HepG2 (cell line): ENCODE measurements around the gene FAM83C. TPM values are rescaled to one million over a fixed set of nuclear protein-coding genes. Genes with fewer than 3 reads are reported as not detected.
A peak's percentile ranks its signal among the peaks of the same experiment; 100 is the strongest.

Experiments used
- ATAC-seq: fragments of 200-7000 bp; cut with Tn5 transposase; 3 replicates; pipeline ENCODE4 v1.9.1; 2020; ENCODE audit warnings: mild to moderate bottlenecking, moderate library complexity
- BruUV-seq: library from RNA; stranded (reverse); fragments of 400-500 nt; replicated peaks from 2 replicates; lab custom pipeline; 2021; lab: Mats Ljungman, UMichigan
- CTCF ChIA-PET: fragments of 300-600 bp; formaldehyde crosslinking; extraction: SDS; loops from one replicate; lab custom pipeline; 2021; ENCODE audit warnings: low total read pairs, inconsistent platforms, low intra/inter-chr PET ratio; lab: Yijun Ruan, JAX
- POLR2A ChIA-PET: fragments of 350-600 bp; sonication (Branson Sonifier 250); formaldehyde crosslinking; loops from one replicate; lab custom pipeline; 2020; ENCODE audit warnings: antibody characterized with exemption, inconsistent platforms; lab: Yijun Ruan, JAX
- DNase-seq: peaks from one replicate; pipeline ENCODE4 v3.0.0-alpha.2; 2015; ENCODE audit warnings: low spot score
- FAIRE-seq: peaks from 3 replicates; lab custom pipeline; 2011; peaks lifted over from hg19 to GRCh38; lab: Jason Lieb, UNC
- H2AFZ ChIP-seq: one replicate; pipeline ENCODE4 v1.6.1; 2011; ENCODE audit warnings: low read length, inconsistent platforms
- H3K27ac ChIP-seq: fragments of 300-600 bp; 3 replicates; pipeline ENCODE4 v1.8.0; 2011; ENCODE audit warnings: mixed run types, mild to moderate bottlenecking, mixed read lengths, low read length, inconsistent platforms; ENCODE audit not compliant: insufficient read depth; ENCODE audit errors: extremely low read length
- H3K27me3 ChIP-seq, 2 experiments: fragments of 200-600 bp in 1 of 2; 2 replicates in 1 of 2; 3 replicates in 1 of 2; pipeline versions ENCODE4 v1.6.0 to v1.8.0; 2011; ENCODE audit warnings: low read length in 2 of 2, mild to moderate bottlenecking in 2 of 2, moderate library complexity in 2 of 2, inconsistent platforms in 1 of 2; ENCODE audit not compliant: insufficient read depth in 2 of 2, control insufficient read depth in 1 of 2
- H3K36me3 ChIP-seq, 2 experiments: fragments of 200-600 bp in 1 of 2; replicated peaks in 1 of 2; 2 replicates in 1 of 2; 3 replicates in 1 of 2; pipeline versions ENCODE4 v1.5.1 to v1.8.0; 2011; ENCODE audit warnings: low read length in 2 of 2, inconsistent platforms in 1 of 2; ENCODE audit not compliant: insufficient read depth in 2 of 2, control insufficient read depth in 1 of 2
- H3K4me1 ChIP-seq: 2 replicates; pipeline ENCODE4 v1.5.1; 2012; ENCODE audit warnings: low read length, inconsistent platforms; ENCODE audit not compliant: insufficient read depth
- H3K4me2 ChIP-seq: 2 replicates; pipeline ENCODE4 v1.6.0; 2011; ENCODE audit warnings: low read depth, low read length, inconsistent platforms
- H3K4me3 ChIP-seq, 3 experiments: fragments of 200-600 bp in 1 of 3; sonication (generic), shearing (Covaris generic) in 1 of 3; replicated peaks in 1 of 3; 2 replicates each; pipeline ENCODE4 v1.5.1; 2011 to 2016; ENCODE audit warnings: low read length in 3 of 3, inconsistent platforms in 2 of 3, low read depth in 2 of 3, mild to moderate bottlenecking in 2 of 3, control low read depth in 1 of 3, mixed read lengths in 1 of 3; ENCODE audit not compliant: insufficient read depth in 1 of 3
- H3K79me2 ChIP-seq: one replicate; pipeline ENCODE4 v1.6.1; 2011; ENCODE audit warnings: low read length, inconsistent platforms; ENCODE audit not compliant: insufficient read depth
- H3K9ac ChIP-seq: 2 replicates; pipeline ENCODE4 v1.6.0; 2011; ENCODE audit warnings: mild to moderate bottlenecking, low read depth, low read length, inconsistent platforms; ENCODE audit not compliant: insufficient read depth
- H3K9me3 ChIP-seq: 2 replicates; pipeline ENCODE4 v1.5.1; 2012; ENCODE audit warnings: mild to moderate bottlenecking, low read length
- H4K20me1 ChIP-seq: 2 replicates; pipeline ENCODE4 v1.6.0; 2011; ENCODE audit warnings: inconsistent platforms, mild to moderate bottlenecking, low read length, moderate library complexity; ENCODE audit not compliant: insufficient read depth
- AGO1 ChIP-seq: fragments of 200-400 bp; formaldehyde crosslinking; IDR thresholded peaks from 2 replicates; pipeline ENCODE4 v1.6.1; 2017; ENCODE audit warnings: mild to moderate bottlenecking, low read depth, low read length, moderate library complexity; ENCODE audit not compliant: poor library complexity, severe bottlenecking
- ARHGAP35 ChIP-seq: sonication (generic); formaldehyde crosslinking; IDR thresholded peaks from 2 replicates; pipeline ENCODE4 v1.9.0; 2022; ENCODE audit warnings: mild to moderate bottlenecking, inconsistent platforms, moderate library complexity, missing genetic modification reagents, borderline replicate concordance
- PAF1 ChIP-seq: IDR thresholded peaks from 2 replicates; pipeline ENCODE4 v1.6.1; 2016; ENCODE audit warnings: missing genetic modification reagents, missing compliant biosample characterization
- POLR2A ChIP-seq, 2 experiments: IDR thresholded peaks; 2 replicates each; pipeline ENCODE4 v1.6.1; 2011; ENCODE audit warnings: low read depth in 2 of 2, low read length in 2 of 2, mild to moderate bottlenecking in 1 of 2, moderate library complexity in 1 of 2; ENCODE audit not compliant: insufficient read depth in 1 of 2
- POLR2AphosphoS2 ChIP-seq: IDR thresholded peaks from 2 replicates; pipeline ENCODE4 v1.6.1; 2011; ENCODE audit warnings: low read depth, low read length, improper control_type of control experiment
- POLR2G ChIP-seq: fragments of 200-400 bp; formaldehyde crosslinking; IDR thresholded peaks from 2 replicates; pipeline ENCODE4 v1.6.1; 2018; ENCODE audit warnings: mild to moderate bottlenecking, low read depth, low read length, moderate library complexity
- RBM22 ChIP-seq: fragments of 200-400 bp; formaldehyde crosslinking; optimal IDR thresholded peaks from 2 replicates; pipeline ENCODE3; 2017; ENCODE audit warnings: mild to moderate bottlenecking, low read length, moderate library complexity
- REPIN1 ChIP-seq: sonication (generic); formaldehyde crosslinking; IDR thresholded peaks from 2 replicates; pipeline ENCODE4 v1.8.0; 2022; ENCODE audit warnings: missing genetic modification reagents, low read depth, mild to moderate bottlenecking, borderline replicate concordance
- ZNF124 ChIP-seq: sonication (generic); formaldehyde crosslinking; IDR thresholded peaks from 2 replicates; pipeline ENCODE4 v1.4.0; 2020; ENCODE audit warnings: missing genetic modification reagents
- ZNF280B ChIP-seq: sonication (generic); formaldehyde crosslinking; IDR thresholded peaks from 2 replicates; pipeline ENCODE4 v1.5.0; 2020; ENCODE audit warnings: missing genetic modification reagents, mild to moderate bottlenecking, borderline replicate concordance
- ZNF318 ChIP-seq: sonication (generic); formaldehyde crosslinking; IDR thresholded peaks from 2 replicates; pipeline ENCODE4 v1.4.0; 2020; ENCODE audit warnings: mild to moderate bottlenecking, missing genetic modification reagents
- ZNF343 ChIP-seq: sonication (generic); formaldehyde crosslinking; IDR thresholded peaks from 2 replicates; pipeline ENCODE4 v1.4.0; 2020; ENCODE audit warnings: mild to moderate bottlenecking, missing genetic modification reagents
- WGBS: methylation state at CpG from one replicate; pipeline ENCODE4 v1.1.6; 2017; ENCODE audit warnings: low lambda C conversion rate; 5-methylcytosine and 5-hydroxymethylcytosine counted together
- in situ Hi-C: cut with HindIII; loops from 2 replicates; pipeline ENCODE4 v1.10.0; 2017; ENCODE audit warnings: low pct_unique_long_range_greater_than_20kb; ENCODE audit not compliant: extremely low pct_ligation_motif_present
- intact Hi-C: fragments of 100-400 bp; cut with micrococcal nuclease; formaldehyde crosslinking; loops from one replicate; pipeline ENCODE4 v1.10.0; 2022; ENCODE audit not compliant: unreplicated experiment
- polyA plus RNA-seq, 8 experiments: library from polyadenylated mRNA; depleted of rRNA in 3 of 8; stranded (reverse) in 7 of 8; unstranded in 1 of 8; fragments of >200 nt; fragmentation: Illumina TruSeq in 4 of 8; extraction: Trizol in 4 of 8; gene quantifications; 2 replicates each; pipeline versions ENCODE4 v1.2.1 to v1.2.3, GENCODE V29; 2011 to 2016; ENCODE audit warnings: low read depth in 4 of 8, missing spikeins in 1 of 8, mixed read lengths in 1 of 8; ENCODE audit not compliant: insufficient read depth in 1 of 8
- total RNA-seq, 5 experiments: library from RNA; depleted of rRNA; stranded (reverse); fragments of >200 nt; fragmentation: Illumina TruSeq; extraction: Trizol; gene quantifications; 2 replicates each; pipeline ENCODE4 v1.2.3, GENCODE V29; 2016; ENCODE audit warnings: low read depth in 1 of 5

FAM83C gene
- total and polyA plus RNA-seq, 2 of the 13 experiments (the other 11 are each of a cell fraction or from before 2014, with no cell fraction given), result 0.04 TPM; not detected in 1

- no peak overlapping the region for H3K4me2 ChIP-seq
- no peak for FAIRE-seq
- no peak overlapping the region for H3K9ac ChIP-seq
- peaks cover 26% of the 10 kb centered on the region for H4K20me1 ChIP-seq
- H3K4me1 ChIP-seq, result peaks cover 28% of the 10 kb centered on the region
- BruUV-seq, result no TSS peak
- H3K36me3 ChIP-seq, result peaks cover 30 to 49% of the 10 kb centered on the region in 2 experiments
- CTCF ChIA-PET, result no interaction called here
- no peak overlapping the region for H2AFZ ChIP-seq
- in situ Hi-C loops (no loop called here), intact Hi-C loops (no loop called here)
- no peaks in the 10 kb centered on the region for H3K27me3 ChIP-seq
- ATAC-seq, result no peak
- no peaks in the 10 kb centered on the region for H3K9me3 ChIP-seq
- no peak for TF ChIP-seq AGO1
- peak; percentile 35; the same call in 1 of the 2 replicates for TF ChIP-seq ARHGAP35 (CRISPR knock-in tag)
- TF ChIP-seq ZNF318, result 0 out of 2 replicates have a peak, but pooled peaks have one; percentile 62
- no peak for TF ChIP-seq ZNF124
- 0 out of 2 replicates have a peak, but pooled peaks have one; percentile 22 for TF ChIP-seq ZNF280B (CRISPR knock-in tag)
- TF ChIP-seq REPIN1 (CRISPR knock-in tag), result no peak
- TF ChIP-seq POLR2AphosphoS2, result 0 out of 2 replicates have a peak, but pooled peaks have one; percentile 60
- TF ChIP-seq POLR2G, result peak; percentile 31; the same call in 1 of the 2 replicates
- TF ChIP-seq RBM22, result peak; percentile 36
- TF ChIP-seq ZNF343 (CRISPR knock-in tag), result no peak
- peak; percentile 92 for TF ChIP-seq PAF1 (CRISPR knock-in tag)
- TF ChIP-seq POLR2A (IDR thresholded peaks at IDR 0.05; ENCODE audit: insufficient read depth in 1 of 2, low read depth in 2 of 2, low read length in 2 of 2), result peak in 1 of 2 experiments; percentile 46; a peak in 2 of 4 replicates
- POLR2A ChIA-PET, result interaction anchor here (0.7 to 8.8 kb wide), 3 partner anchors 6 to 10 kb away, joined by 3 to 80 read pairs (median 14); partner anchors contain the start of gene EIF6
- no peak overlapping the region for H3K27ac ChIP-seq
- 96% methylated on average over 10 of the region's 10 CpGs for WGBS
- H3K79me2 ChIP-seq, result peaks cover 16% of the 10 kb centered on the region
- DNase-seq, result no peak
- no peak overlapping the region for H3K4me3 ChIP-seq
Measured at GRCh38 chr20:35277127-35277526, 15.1 kb downstream of the FAM83C start.
